ENCODE measurements around the gene DDX60.

- no peak for TF ChIP-seq CTCF (IDR thresholded peaks at IDR 0.05; ENCODE audit: insufficient read depth, low read length, poor library complexity, severe bottlenecking)
- TF ChIP-seq EZH2phosphoT487 (conservative IDR thresholded peaks at IDR 0.05; ENCODE audit: low read length), result no peak
Observed at GRCh38 chr4:168360271-168360670, 41.7 kb upstream of the DDX60 start.
